ENCODE measurements around the gene RASA3.

DNA sequence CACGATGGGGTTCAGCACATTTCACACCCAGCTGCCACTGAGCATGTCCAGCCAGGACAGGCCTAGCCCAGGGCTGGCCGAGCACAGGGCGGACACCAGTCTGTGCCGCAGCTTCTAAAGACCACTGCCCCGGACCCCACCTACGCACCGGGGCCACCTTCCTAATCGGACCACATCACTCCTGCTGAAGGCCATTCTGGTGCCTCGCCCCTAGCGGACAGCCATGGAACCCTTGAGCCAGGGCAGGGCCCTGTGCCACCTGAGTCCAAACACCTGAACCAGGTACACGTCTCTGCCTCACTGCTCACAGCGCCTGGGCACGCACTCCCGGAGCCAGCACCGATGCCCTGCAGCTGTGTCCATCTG is 150.1 kb downstream of the RASA3 start:
- no peak for TF ChIP-seq POLR2A (IDR thresholded peaks at IDR 0.05)
- TF ChIP-seq, protein P1, sequence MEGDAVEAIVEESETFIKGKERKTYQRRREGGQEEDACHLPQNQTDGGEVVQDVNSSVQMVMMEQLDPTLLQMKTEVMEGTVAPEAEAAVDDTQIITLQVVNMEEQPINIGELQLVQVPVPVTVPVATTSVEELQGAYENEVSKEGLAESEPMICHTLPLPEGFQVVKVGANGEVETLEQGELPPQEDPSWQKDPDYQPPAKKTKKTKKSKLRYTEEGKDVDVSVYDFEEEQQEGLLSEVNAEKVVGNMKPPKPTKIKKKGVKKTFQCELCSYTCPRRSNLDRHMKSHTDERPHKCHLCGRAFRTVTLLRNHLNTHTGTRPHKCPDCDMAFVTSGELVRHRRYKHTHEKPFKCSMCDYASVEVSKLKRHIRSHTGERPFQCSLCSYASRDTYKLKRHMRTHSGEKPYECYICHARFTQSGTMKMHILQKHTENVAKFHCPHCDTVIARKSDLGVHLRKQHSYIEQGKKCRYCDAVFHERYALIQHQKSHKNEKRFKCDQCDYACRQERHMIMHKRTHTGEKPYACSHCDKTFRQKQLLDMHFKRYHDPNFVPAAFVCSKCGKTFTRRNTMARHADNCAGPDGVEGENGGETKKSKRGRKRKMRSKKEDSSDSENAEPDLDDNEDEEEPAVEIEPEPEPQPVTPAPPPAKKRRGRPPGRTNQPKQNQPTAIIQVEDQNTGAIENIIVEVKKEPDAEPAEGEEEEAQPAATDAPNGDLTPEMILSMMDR (IDR thresholded peaks at IDR 0.05), result no peak

Data from gastroesophageal sphincter (tissue), 3 donors.